ENCODE measurements around the gene MYO1A.

The MYO1A gene

GRCh38 chr12:57049119-57049446 lies 846 bp downstream of the MYO1A start:
- TF ChIP-seq CTCF (conservative IDR thresholded peaks at IDR 0.05) (no peak), ZFX (IDR thresholded peaks at IDR 0.05) (no peak)
- H3K27ac ChIP-seq: no peak overlapping the region

GRCh38 chr12:57048423-57049118 lies 1.4 kb downstream of the MYO1A start:
- no peak overlapping the region for H3K27ac ChIP-seq
- TF ChIP-seq CTCF (conservative IDR thresholded peaks at IDR 0.05): no peak
- TF ChIP-seq ZFX (IDR thresholded peaks at IDR 0.05): no peak

- TF ChIP-seq CTCF (conservative IDR thresholded peaks at IDR 0.05) (no peak), ZFX (IDR thresholded peaks at IDR 0.05) (no peak)
- no peak overlapping the region for H3K27ac ChIP-seq
These were observed 1.9 kb downstream of the MYO1A start for GRCh38 chr12:57047981-57048380.

DNA sequence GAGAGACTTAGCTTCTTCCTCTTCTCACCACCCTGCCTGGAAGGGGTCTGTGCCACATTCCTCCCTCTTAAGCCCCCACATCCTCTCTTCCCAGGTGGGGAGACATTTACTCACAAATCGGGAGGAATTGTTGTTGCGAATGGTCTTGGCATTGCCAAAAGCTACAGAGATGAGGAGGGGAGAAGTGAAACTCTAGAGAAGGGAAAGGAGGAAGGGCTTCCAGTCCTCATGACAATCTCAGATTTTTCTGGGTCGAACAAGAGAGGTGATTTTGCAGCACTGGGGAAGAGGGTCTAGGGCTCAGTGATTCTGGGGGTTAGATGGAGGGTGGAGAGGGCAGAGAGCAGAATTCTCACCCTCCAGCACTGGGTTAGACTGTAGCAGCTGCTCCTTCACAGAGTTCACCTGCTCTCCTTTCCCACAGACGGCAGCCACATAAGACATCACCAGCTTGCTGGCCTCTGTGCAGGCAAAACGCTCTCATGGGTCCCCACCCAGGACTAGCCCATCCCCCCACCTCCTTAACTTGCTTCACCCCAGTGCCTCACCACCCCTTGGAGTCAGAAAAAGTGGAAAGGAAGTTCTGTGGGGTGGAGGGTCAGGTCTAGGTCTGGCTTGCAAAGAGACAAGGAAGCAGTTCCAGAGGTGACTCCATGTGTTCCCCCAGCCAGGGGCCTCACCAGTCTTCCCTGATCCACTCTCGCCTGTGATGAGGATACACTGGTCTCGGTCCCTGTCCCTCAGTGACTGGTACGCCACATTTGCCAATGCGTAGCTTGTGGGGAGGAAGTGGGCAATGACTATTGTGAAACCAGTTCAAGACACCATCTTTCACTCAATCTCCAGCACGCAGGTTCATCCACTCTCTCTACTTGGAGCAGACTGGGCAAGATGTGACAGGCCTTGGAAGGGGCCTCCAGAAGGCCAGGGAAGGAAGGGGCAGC lies 2.7 kb downstream of the MYO1A start:
- TF ChIP-seq CTCF (conservative IDR thresholded peaks at IDR 0.05) (no peak), ZFX (IDR thresholded peaks at IDR 0.05) (no peak)
- H3K27ac ChIP-seq: no peak overlapping the region

DNA sequence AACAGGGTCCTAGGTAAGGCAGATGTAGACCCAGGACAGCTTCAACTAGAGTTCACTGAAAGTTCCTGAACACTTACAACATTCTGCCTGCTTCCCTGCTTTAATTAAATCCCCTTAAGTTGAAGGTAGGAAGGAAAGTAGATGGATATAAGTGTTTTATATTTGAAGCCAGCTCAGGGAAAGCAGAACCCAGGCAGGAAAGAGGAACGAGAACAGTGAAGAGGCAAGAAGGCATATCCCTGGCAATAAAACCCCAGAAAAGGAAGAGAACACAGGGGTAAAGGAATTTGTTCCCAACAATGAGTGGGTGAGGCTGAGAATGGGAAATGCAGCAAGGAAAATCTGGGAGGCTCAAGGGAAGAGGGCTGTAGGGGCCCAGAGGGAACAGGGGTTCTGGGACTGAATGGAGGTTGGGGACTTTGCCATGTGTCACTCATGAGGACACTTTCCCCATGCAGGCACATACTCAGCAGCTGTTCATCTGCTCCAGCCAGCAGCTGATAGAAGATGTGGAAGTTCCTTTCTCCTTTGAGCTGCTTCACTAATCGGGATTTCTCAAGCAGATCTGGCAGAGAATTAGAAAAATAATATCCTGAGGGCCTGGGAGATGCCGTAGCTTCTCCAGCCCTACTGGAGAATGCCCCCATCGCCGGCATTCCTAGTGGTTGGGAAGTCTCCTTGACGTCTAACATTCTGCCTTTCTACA lies 3.7 kb downstream of the MYO1A start:
- no peak overlapping the region for H3K27ac ChIP-seq
- TF ChIP-seq CTCF (conservative IDR thresholded peaks at IDR 0.05): no peak
- no peak for TF ChIP-seq ZFX (IDR thresholded peaks at IDR 0.05)

DNA sequence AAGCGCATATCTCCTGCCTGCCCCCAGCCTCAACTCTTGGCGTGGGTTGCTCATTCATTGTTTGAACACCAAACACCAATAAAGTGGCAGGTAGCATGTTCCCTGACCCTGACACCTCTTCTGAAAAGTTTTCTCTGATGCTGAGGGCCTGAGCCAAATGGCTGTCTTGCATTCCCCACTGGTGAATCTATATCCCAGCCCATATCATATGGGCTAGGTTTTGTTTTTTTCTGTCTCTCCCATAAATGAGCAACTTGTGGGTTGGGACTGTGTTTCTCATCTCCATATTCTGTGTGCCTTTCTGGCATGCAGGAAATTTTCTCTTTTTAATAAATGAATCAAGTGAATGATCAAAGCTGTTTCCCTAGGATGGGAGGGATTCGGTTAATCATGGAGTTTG lies 5.0 kb downstream of the MYO1A start:
- no peak for TF ChIP-seq ZFX (IDR thresholded peaks at IDR 0.05)
- TF ChIP-seq CTCF (conservative IDR thresholded peaks at IDR 0.05): no peak
- H3K27ac ChIP-seq: no peak overlapping the region

DNA sequence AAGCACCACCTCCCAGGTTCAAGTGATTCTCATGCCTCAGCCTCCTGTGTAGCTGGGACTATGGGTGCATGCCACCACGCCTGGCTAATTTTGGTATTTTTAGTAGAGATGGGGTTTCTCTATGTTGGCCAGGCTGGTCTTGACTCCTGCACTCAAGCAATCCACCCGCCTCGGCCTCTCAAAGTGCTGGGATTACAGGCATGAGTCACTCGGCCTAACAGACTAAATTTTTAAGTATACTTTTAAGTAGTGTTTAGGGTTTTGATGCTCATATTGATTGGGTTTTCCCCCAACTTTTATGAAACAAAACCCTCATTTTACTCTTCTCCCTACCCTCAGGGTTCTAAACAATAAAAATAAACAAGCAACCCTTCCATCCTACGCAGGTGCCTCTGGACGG lies 5.5 kb downstream of the MYO1A start:
- H3K27ac ChIP-seq: no peak overlapping the region
- TF ChIP-seq ZFX (IDR thresholded peaks at IDR 0.05): no peak
- TF ChIP-seq CTCF (conservative IDR thresholded peaks at IDR 0.05): no peak
